ENCODE results near the gene ACBD4. TPM values are rescaled to one million over a fixed set of nuclear protein-coding genes. Genes with fewer than 3 reads are reported as not detected.

Gene ACBD4
- total RNA-seq, 1 experiment from 2014 or later = 9.7 TPM

DNA sequence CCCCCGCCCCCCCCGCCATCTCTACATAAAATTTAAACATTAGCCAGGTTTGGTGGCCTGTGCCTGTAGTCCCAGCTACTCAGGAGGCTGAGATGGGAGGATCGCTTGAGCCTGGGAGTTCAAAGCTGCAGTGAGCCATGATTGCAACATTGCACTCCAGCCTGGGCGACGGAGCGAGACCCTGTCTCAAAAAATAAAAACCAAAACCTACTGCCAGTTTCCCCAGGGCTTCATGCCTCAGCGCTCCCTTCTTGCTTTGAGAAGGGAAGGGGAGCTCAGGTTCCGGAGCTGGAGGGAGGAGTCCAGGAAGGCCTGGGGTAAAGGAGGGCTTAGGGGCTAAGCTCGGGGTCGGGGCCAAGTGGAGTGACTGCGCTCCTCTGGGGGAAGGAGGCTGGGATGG is 23.6 kb upstream of the ACBD4 start:
- H4K8ac ChIP-seq (replicated peaks; ENCODE audit: insufficient read length, low read depth, low read length) = no peak overlapping the region
- H2BK5ac ChIP-seq (ENCODE audit: insufficient read length, low read length) = no peak overlapping the region
- no peak overlapping the region for H3T11ph ChIP-seq (ENCODE audit: low read length)
- DNase-seq = no peak
- H3K27me3 Mint-ChIP-seq (ENCODE audit: low read depth) = peaks cover 2% of the 10 kb centered on the region; the same call in 1 of the 2 replicates
- H3K9ac ChIP-seq (ENCODE audit: extremely low read depth, insufficient read length, low read length) = no peak overlapping the region
- H2AK5ac ChIP-seq (ENCODE audit: insufficient read length, low read length) = no peak overlapping the region
- H3K23ac ChIP-seq (ENCODE audit: insufficient read length, low read depth, low read length) = no peak overlapping the region
- no peak overlapping the region for H3K18ac ChIP-seq (ENCODE audit: insufficient read length, low read depth, low read length)
- H3K4me1 ChIP-seq (ENCODE audit: insufficient read depth, low read length) = no peaks in the 10 kb centered on the region
- H2BK120ac ChIP-seq (ENCODE audit: low read depth, low read length, poor library complexity, severe bottlenecking) = no peak overlapping the region
- H3K27me3 ChIP-seq (ENCODE audit: insufficient read depth, low read length) = no peaks in the 10 kb centered on the region
- no CpG with 5 or more reads among the region's 11 CpGs for WGBS (ENCODE audit: extremely low coverage, insufficient read length, low lambda C conversion rate)
- H3K4me3 Mint-ChIP-seq = no peak overlapping the region
- H3K79me1 ChIP-seq (ENCODE audit: insufficient read depth, low read depth, low read length, poor library complexity, severe bottlenecking) = no peaks in the 10 kb centered on the region
- H2BK20ac ChIP-seq (ENCODE audit: low read depth, low read length, poor library complexity, severe bottlenecking) = no peak overlapping the region
- no peaks in the 10 kb centered on the region for H3K9me3 Mint-ChIP-seq
- peaks cover 8 to 36% of the 10 kb centered on the region in 2 experiments for H3K4me1 Mint-ChIP-seq
- H3K27ac ChIP-seq (ENCODE audit: insufficient read length, low read depth, low read length) = no peak overlapping the region
- H2BK15ac ChIP-seq (ENCODE audit: low read depth, low read length) = no peak overlapping the region
- H3K14ac ChIP-seq (ENCODE audit: insufficient read depth, low read length) = no peak overlapping the region
- no peak overlapping the region for H3K4ac ChIP-seq (ENCODE audit: low read depth, low read length)
- peak overlapping the region in 1 of 3 experiments; percentile 60; a peak in 2 of 7 replicates for H3K27ac Mint-ChIP-seq
- no peak overlapping the region for H2AFZ ChIP-seq (ENCODE audit: low read length)
- no peak overlapping the region for H4K5ac ChIP-seq (ENCODE audit: insufficient read length, low read depth, low read length)
- no peaks in the 10 kb centered on the region for H3K79me2 ChIP-seq (ENCODE audit: insufficient read depth, low read length)
- no peak overlapping the region for H3K56ac ChIP-seq (ENCODE audit: insufficient read length, low read depth, low read length)
- H3K9me3 ChIP-seq (ENCODE audit: control insufficient read depth, low read depth, low read length) = no peaks in the 10 kb centered on the region
- no peaks in the 10 kb centered on the region for H3K23me2 ChIP-seq (ENCODE audit: insufficient read length, low read depth, low read length, poor library complexity, severe bottlenecking)
- H4K91ac ChIP-seq (ENCODE audit: insufficient read length, low read depth, low read length) = no peak overlapping the region
- TF ChIP-seq, protein P1, sequence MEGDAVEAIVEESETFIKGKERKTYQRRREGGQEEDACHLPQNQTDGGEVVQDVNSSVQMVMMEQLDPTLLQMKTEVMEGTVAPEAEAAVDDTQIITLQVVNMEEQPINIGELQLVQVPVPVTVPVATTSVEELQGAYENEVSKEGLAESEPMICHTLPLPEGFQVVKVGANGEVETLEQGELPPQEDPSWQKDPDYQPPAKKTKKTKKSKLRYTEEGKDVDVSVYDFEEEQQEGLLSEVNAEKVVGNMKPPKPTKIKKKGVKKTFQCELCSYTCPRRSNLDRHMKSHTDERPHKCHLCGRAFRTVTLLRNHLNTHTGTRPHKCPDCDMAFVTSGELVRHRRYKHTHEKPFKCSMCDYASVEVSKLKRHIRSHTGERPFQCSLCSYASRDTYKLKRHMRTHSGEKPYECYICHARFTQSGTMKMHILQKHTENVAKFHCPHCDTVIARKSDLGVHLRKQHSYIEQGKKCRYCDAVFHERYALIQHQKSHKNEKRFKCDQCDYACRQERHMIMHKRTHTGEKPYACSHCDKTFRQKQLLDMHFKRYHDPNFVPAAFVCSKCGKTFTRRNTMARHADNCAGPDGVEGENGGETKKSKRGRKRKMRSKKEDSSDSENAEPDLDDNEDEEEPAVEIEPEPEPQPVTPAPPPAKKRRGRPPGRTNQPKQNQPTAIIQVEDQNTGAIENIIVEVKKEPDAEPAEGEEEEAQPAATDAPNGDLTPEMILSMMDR (conservative IDR thresholded peaks at IDR 0.05) = no peak
- no peak overlapping the region for H2BK12ac ChIP-seq (ENCODE audit: insufficient read length, low read depth, low read length)
- no peaks in the 10 kb centered on the region for H4K20me1 ChIP-seq (ENCODE audit: control insufficient read depth, insufficient read depth, insufficient read length)
- H3K4me2 ChIP-seq (ENCODE audit: insufficient read depth, insufficient read length, low read length) = no peak overlapping the region
- peaks cover 0 to 25% (median 17%) of the 10 kb centered on the region in 3 experiments; a peak in 5 of 7 replicates for H3K36me3 Mint-ChIP-seq (ENCODE audit: insufficient read depth in 1 of 3, low read depth in 3 of 3)

Measured in H9 (cell line).